Measurements from ENCODE around the gene CAMK2D.

DNA sequence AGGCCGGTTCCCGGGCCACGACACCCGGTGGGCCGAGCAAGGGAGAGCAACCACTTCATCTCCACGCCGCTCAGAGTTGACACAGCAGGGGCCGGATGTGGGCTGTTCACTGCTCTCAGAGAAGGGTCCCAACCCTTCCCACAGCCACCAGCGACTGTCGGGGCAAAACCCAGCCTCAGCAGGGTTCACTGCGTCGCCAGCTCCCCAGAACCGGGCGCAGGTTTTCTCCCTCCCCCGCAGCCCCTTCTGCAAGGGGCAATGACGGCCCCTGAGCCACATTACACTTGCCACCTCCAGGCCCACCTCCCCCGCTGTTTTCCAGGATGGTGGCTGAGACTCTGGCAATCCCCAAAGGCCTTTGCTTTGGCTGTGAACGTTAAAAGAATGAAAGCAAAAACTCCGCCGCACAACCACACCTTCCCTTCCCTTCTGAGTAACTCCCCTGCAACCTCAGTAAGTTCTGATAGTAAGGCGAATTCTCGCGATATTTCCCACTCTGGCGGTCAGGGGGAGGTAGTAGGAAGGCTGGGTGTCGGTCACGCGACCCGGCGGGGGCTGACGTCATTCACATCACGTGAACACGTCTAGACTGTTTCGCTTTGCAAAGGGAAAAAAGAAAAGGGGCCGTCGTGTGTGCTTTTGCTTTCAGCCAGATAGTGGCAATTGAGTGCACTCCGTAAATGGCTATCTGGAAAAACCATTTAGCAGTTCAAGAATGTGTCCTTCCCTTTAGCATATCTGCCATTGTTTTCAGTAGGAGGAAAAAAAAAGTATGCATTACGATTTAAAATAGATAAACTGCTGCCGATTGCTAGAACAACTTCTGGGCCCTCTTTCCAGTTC is 869 bp upstream of the CAMK2D start:
- TF ChIP-seq, protein P1, sequence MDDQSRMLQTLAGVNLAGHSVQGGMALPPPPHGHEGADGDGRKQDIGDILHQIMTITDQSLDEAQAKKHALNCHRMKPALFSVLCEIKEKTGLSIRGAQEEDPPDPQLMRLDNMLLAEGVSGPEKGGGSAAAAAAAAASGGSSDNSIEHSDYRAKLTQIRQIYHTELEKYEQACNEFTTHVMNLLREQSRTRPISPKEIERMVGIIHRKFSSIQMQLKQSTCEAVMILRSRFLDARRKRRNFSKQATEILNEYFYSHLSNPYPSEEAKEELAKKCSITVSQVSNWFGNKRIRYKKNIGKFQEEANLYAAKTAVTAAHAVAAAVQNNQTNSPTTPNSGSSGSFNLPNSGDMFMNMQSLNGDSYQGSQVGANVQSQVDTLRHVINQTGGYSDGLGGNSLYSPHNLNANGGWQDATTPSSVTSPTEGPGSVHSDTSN (IDR thresholded peaks at IDR 0.05) = no peak
- TF ChIP-seq, protein P2, sequence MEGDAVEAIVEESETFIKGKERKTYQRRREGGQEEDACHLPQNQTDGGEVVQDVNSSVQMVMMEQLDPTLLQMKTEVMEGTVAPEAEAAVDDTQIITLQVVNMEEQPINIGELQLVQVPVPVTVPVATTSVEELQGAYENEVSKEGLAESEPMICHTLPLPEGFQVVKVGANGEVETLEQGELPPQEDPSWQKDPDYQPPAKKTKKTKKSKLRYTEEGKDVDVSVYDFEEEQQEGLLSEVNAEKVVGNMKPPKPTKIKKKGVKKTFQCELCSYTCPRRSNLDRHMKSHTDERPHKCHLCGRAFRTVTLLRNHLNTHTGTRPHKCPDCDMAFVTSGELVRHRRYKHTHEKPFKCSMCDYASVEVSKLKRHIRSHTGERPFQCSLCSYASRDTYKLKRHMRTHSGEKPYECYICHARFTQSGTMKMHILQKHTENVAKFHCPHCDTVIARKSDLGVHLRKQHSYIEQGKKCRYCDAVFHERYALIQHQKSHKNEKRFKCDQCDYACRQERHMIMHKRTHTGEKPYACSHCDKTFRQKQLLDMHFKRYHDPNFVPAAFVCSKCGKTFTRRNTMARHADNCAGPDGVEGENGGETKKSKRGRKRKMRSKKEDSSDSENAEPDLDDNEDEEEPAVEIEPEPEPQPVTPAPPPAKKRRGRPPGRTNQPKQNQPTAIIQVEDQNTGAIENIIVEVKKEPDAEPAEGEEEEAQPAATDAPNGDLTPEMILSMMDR (IDR thresholded peaks at IDR 0.05) = no peak
- TF ChIP-seq, protein P3, sequence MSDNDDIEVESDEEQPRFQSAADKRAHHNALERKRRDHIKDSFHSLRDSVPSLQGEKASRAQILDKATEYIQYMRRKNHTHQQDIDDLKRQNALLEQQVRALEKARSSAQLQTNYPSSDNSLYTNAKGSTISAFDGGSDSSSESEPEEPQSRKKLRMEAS (IDR thresholded peaks at IDR 0.05) = 0 out of 2 replicates have a peak, but pooled peaks have one; percentile 29

Data from A549 (cell line).